ENCODE data around the gene LEFTY2.

GRCh38 chr1:225906467-225906866 is 34.6 kb downstream of the LEFTY2 start:
- TF ChIP-seq REPIN1 (tag by site-specific recombination; IDR thresholded peaks at IDR 0.05; ENCODE audit: low read depth) (no peak), MYNN (tag by site-specific recombination; IDR thresholded peaks at IDR 0.05; ENCODE audit: borderline replicate concordance) (no peak), ZNF561 (tag by site-specific recombination; IDR thresholded peaks at IDR 0.05; ENCODE audit: borderline replicate concordance) (no peak), ZNF146 (tag by site-specific recombination; IDR thresholded peaks at IDR 0.05) (no peak), ZNF423 (tag by site-specific recombination; IDR thresholded peaks at IDR 0.05) (no peak), GLIS2 (tag by site-specific recombination; IDR thresholded peaks at IDR 0.05) (no peak), YY1 (tag by site-specific recombination; IDR thresholded peaks at IDR 0.05) (no peak), ZNF501 (tag by site-specific recombination; IDR thresholded peaks at IDR 0.05) (no peak), ZNF114 (tag by site-specific recombination; IDR thresholded peaks at IDR 0.05) (no peak), ZNF121 (tag by site-specific recombination; IDR thresholded peaks at IDR 0.05) (no peak)
- TF ChIP-seq, protein P1, sequence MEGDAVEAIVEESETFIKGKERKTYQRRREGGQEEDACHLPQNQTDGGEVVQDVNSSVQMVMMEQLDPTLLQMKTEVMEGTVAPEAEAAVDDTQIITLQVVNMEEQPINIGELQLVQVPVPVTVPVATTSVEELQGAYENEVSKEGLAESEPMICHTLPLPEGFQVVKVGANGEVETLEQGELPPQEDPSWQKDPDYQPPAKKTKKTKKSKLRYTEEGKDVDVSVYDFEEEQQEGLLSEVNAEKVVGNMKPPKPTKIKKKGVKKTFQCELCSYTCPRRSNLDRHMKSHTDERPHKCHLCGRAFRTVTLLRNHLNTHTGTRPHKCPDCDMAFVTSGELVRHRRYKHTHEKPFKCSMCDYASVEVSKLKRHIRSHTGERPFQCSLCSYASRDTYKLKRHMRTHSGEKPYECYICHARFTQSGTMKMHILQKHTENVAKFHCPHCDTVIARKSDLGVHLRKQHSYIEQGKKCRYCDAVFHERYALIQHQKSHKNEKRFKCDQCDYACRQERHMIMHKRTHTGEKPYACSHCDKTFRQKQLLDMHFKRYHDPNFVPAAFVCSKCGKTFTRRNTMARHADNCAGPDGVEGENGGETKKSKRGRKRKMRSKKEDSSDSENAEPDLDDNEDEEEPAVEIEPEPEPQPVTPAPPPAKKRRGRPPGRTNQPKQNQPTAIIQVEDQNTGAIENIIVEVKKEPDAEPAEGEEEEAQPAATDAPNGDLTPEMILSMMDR (tag by site-specific recombination; IDR thresholded peaks at IDR 0.05): no peak
- TF ChIP-seq, protein P2, sequence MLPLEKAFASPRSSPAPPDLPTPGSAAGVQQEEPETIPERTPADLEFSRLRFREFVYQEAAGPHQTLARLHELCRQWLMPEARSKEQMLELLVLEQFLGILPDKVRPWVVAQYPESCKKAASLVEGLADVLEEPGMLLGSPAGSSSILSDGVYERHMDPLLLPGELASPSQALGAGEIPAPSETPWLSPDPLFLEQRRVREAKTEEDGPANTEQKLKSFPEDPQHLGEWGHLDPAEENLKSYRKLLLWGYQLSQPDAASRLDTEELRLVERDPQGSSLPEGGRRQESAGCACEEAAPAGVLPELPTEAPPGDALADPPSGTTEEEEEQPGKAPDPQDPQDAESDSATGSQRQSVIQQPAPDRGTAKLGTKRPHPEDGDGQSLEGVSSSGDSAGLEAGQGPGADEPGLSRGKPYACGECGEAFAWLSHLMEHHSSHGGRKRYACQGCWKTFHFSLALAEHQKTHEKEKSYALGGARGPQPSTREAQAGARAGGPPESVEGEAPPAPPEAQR (tag by site-specific recombination; IDR thresholded peaks at IDR 0.05): no peak
- TF ChIP-seq, protein P3, sequence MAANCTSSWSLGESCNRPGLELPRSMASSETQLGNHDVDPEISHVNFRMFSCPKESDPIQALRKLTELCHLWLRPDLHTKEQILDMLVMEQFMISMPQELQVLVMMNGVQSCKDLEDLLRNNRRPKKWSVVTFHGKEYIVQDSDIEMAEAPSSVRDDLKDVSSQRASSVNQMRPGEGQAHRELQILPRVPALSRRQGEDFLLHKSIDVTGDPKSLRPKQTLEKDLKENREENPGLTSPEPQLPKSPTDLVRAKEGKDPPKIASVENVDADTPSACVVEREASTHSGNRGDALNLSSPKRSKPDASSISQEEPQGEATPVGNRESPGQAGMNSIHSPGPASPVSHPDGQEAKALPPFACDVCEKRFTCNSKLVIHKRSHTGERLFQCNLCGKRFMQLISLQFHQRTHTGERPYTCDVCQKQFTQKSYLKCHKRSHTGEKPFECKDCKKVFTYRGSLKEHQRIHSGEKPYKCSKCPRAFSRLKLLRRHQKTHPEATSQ (tag by site-specific recombination; IDR thresholded peaks at IDR 0.05): no peak
- TF ChIP-seq, protein P4, sequence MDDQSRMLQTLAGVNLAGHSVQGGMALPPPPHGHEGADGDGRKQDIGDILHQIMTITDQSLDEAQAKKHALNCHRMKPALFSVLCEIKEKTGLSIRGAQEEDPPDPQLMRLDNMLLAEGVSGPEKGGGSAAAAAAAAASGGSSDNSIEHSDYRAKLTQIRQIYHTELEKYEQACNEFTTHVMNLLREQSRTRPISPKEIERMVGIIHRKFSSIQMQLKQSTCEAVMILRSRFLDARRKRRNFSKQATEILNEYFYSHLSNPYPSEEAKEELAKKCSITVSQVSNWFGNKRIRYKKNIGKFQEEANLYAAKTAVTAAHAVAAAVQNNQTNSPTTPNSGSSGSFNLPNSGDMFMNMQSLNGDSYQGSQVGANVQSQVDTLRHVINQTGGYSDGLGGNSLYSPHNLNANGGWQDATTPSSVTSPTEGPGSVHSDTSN (CRISPR knock-in tag; IDR thresholded peaks at IDR 0.05): no peak

Data from HEK293 (cell line).